NCI-H526 treated with DMSO at 0.1 percent for 48 hours (cell line): ENCODE results near the gene TRPV5.

Experiments
- DNase-seq: peaks from one replicate; lab custom pipeline; 2025; lab: John Stamatoyannopoulos, UW

TRPV5 gene

DNA sequence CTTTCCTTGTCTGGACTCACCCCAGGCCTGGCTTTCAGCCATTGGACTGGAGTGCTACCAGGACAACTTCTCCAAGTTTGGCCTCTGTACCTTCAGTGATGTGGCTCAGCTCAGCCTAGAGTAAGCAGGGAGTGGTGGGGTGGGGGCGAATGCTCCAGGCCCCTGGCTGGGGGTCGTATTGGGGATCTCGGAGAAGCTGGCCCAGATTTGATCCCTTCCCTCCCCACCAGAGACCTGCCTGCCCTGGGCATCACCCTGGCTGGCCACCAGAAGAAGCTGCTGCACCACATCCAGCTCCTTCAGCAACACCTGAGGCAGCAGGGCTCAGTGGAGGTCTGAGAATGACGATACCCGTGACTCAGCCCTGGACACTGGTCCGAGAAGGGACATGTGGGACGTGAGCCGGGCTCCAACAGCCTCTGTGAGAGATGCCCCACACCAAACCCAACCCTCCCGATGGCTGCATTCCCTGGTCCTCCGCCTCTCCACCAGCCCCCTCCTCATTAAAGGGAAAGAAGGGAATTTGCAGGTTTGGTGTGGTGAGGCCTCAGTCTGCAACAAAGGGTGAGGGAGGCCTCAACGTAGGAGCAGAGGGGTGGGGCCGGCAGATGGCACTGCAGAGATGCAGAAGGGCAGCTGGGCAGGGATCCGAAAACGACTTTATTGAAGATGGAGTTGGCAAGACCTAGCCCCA is 62.8 kb downstream of the TRPV5 start:
- no peak for DNase-seq

GRCh38 chr7:142870147-142870559 is 63.4 kb downstream of the TRPV5 start:
- DNase-seq = no peak

DNA sequence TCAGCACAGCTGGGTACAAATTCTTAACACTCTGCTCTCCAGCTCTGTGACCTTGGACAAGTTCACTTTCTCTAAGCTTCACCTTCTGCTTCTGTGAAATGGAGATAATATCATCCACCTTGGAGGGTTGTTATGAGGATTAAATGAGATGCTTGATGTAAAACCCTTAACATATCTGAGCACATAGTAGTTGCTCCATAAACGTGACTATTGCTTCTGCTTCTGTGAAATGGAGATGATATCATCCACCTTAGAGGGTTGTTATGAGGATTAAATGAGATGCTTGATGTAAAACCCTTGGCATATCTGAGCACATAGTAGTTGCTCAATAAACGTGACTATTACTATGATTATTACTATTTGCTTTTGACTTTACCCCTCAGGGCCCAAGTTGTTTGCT is 64.1 kb downstream of the TRPV5 start:
- no peak for DNase-seq

- no peak for DNase-seq
Observed at GRCh38 chr7:142868986-142869415, 64.5 kb downstream of the TRPV5 start.

DNA sequence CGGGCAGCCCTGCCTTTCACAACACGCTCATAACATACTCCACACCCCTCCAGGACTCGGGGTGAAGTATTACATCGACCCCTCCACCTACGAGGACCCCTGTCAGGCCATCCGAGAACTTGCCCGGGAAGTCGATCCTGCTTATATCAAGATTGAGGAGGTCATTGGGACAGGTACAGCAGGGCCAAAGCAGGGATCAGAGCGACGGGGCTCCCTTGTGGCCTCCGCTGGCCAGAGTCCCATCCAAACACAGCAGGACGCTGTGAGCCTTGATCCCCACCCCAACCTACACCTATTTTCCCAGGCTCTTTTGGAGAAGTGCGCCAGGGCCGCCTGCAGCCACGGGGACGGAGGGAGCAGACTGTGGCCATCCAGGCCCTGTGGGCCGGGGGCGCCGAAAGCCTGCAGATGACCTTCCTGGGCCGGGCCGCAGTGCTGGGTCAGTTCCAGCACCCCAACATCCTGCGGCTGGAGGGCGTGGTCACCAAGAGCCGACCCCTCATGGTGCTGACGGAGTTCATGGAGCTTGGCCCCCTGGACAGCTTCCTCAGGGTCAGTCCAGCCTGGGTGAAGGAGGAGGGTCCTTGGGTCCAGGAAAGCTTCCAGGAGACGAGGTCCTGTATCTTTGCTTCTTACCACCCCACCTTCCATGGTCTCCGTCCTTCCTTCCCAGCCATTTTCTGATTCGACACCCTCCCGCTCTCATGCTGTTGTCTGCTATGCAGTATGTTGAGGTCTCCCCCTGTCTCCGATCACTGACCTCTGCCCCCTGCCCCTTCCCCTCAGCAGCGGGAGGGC is 65.2 kb downstream of the TRPV5 start:
- no peak for DNase-seq

DNA sequence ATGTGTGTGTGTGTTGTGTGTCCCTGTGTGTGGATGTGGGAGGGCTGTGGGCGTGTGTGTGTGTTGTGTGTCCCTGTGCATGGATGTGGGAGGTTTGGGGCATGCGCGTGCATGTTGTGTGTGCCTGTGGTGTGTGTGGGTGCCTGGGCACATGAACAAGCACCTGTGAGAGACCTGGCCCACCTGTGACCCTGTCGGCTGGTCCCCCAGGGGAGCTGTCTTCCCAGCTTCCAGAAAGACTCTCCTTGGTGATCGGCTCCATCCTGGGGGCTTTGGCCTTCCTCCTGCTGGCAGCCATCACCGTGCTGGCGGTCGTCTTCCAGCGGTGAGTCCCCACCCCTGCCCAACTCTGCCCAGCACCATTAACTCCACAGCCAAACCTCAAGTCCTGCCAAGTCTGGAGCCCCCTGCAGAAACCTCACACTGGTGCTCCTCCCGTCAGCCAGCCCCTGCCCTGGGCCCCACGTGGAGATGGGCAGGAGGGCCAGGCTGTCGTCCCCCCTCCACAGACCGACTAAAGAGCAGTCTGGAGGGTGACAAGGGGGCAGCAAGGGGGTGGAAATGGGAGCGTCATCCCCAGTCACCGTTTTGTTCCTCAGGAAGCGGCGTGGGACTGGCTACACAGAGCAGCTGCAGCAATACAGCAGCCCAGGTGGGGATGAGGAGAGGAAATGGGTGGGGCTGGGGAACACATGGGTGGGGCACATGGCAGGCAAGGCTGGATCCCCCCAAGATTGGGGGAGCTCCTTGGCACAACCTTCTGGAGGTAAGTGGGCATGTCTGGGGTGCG is 66.0 kb downstream of the TRPV5 start:
- DNase-seq = no peak

DNA sequence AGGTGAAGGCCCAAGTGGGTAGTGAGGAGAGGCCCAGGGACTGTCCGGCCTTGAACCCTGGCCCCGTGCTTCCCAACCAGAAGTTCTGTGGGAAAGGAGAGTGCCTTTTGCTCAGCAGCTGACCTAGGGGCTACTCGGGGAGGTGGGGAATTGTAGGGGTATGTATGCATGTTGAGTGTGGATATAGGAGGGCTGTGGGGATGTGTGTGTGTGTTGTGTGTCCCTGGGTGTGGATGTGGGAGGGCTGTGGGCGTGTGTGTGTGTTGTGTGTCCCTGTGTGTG is 66.5 kb downstream of the TRPV5 start:
- DNase-seq = no peak

GRCh38 chr7:142866361-142867096 is 67.0 kb downstream of the TRPV5 start:
- DNase-seq = peak; percentile 9

DNA sequence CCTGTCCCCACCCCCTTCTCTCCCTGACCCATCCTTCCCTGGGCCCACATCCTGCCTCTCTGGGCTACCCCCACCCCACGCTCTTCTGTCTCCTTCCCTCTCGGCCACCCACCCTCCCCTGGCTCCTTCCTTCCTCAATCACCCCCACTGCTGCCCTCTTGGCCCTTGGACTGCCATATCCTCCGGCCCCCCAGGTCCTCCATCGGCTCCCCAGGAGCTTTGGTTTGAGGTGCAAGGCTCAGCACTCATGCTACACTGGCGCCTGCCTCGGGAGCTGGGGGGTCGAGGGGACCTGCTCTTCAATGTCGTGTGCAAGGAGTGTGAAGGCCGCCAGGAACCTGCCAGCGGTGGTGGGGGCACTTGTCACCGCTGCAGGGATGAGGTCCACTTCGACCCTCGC is 67.8 kb downstream of the TRPV5 start:
- DNase-seq = no peak

DNA sequence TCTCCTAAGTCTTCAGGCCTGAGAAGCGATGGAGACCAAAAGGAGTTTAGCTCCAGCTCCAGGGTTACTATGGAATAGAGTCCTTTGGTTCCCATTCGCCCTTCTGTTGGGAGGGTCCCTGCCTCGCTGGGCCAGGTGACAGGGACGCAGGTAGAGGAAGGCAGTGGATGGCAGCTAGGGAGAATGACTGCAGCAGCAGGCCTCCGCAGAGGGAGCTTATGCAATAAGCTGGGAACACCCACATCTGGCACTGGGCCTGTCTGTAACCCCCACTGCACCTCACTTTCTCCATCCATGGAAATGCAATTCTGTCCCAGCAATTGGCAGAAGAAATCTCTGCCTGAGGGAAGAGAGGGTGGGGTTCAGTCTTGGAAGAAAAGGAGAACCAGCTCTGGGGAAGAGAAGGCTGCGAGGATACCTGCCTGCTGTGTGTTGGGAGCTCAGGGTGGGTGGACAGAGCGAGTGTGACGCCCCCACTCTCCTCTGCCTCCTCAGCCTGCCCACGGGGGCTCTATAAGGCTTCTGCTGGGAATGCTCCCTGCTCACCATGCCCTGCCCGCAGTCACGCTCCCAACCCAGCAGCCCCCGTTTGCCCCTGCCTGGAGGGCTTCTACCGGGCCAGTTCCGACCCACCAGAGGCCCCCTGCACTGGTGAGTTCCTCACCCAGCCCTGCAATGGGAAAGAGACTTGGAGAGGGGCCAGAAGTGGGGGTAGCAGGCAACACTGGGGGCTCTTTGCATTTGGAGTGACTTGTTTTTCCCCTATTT is 68.4 kb downstream of the TRPV5 start:
- no peak for DNase-seq

DNA sequence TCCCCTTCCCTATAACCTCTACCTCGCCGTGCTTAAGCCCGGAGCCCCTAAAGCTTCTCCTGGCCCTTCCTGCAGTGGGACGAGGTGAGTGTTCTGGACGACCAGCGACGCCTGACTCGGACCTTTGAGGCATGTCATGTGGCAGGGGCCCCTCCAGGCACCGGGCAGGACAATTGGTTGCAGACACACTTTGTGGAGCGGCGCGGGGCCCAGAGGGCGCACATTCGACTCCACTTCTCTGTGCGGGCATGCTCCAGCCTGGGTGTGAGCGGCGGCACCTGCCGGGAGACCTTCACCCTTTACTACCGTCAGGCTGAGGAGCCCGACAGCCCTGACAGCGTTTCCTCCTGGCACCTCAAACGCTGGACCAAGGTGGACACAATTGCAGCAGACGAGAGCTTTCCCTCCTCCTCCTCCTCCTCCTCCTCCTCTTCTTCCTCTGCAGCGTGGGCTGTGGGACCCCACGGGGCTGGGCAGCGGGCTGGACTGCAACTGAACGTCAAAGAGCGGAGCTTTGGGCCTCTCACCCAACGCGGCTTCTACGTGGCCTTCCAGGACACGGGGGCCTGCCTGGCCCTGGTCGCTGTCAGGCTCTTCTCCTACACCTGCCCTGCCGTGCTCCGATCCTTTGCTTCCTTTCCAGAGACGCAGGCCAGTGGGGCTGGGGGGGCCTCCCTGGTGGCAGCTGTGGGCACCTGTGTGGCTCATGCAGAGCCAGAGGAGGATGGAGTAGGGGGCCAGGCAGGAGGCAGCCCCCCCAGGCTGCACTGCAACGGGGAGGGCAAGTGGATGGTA is 69.5 kb downstream of the TRPV5 start:
- no peak for DNase-seq

GRCh38 chr7:142862786-142863400 is 70.7 kb downstream of the TRPV5 start:
- no peak for DNase-seq

DNA sequence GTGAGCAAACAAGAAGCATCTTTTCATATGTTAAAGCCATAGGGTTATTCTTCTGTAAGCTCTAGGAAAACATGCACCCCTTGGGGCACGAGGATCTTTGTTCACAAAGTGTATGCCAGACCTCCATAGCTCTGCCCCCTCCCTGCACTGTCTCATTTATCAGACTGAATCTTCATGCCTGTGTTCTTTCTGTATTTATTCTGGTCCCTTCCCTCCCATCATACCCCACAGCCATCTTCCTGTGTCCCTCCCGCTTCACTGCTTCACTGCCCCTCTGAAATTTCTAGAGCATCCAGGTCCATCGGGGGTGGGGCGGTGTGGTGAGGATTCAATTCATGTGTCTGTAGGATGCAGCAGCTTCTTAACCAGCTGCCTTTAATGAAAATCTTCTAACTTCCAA is 71.2 kb downstream of the TRPV5 start:
- DNase-seq = no peak

DNA sequence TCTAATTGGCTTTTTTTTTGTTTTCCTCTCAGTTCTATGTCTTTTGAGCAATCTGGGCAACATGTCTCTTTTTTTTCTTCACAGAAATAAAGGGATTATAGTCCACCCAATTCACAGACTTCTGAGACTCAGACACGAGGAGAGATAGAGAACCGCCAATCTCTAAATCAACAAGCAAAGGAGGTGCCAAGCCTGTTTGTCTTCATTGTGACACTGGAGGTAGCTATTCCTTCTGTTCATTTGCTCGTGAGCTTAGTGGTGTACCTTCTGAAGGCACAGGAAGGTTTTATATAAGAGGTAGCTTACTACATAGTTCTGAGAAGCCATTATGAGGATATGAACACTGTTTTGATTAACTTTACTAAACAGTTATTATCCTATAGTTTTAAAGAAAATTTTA is 72.6 kb downstream of the TRPV5 start:
- no peak for DNase-seq

GRCh38 chr7:142859829-142860228 is 73.7 kb downstream of the TRPV5 start:
- DNase-seq = no peak

- DNase-seq = no peak
Observed at GRCh38 chr7:142859411-142859810, 74.1 kb downstream of the TRPV5 start.
